PC-9 (cell line): ENCODE measurements around the gene RAB18. TPM values are rescaled to one million over a fixed set of nuclear protein-coding genes. Genes with fewer than 3 reads are reported as not detected.

ENCODE experiments used
- BruUV-seq: library from RNA; stranded (reverse); fragments of 400-500 nt; replicated peaks from 2 replicates; lab custom pipeline; 2021; lab: Mats Ljungman, UMichigan
- CTCF ChIA-PET: fragments of 300-600 bp; sonication (Branson Sonifier 250); formaldehyde crosslinking; loops from one replicate; lab custom pipeline; 2022; ENCODE audit warnings: antibody characterized with exemption; lab: Charles Lee
- POLR2A ChIA-PET: fragments of 300-600 bp; sonication (Branson Sonifier 250); formaldehyde crosslinking; loops from one replicate; lab custom pipeline; 2022; ENCODE audit warnings: antibody characterized with exemption; ENCODE audit not compliant: unreplicated experiment; lab: Charles Lee
- DNase-seq, 2 experiments: peaks; one replicate each; pipeline versions ENCODE4 v3.0.0 to v3.0.0-alpha.2; 2015 to 2022; ENCODE audit warnings: mixed read lengths in 1 of 2
- H2AFZ ChIP-seq: fragments of 200-600 bp; sonication (generic); 2 replicates; pipeline ENCODE4 v1.8.1; 2017; ENCODE audit warnings: antibody characterized with exemption
- H3F3A ChIP-seq: fragments of 200-600 bp; sonication (generic); 2 replicates; pipeline ENCODE4 v1.8.1; 2017; ENCODE audit warnings: antibody characterized with exemption, mild to moderate bottlenecking, low read depth; ENCODE audit not compliant: insufficient read depth
- H3K27ac ChIP-seq: fragments of 200-600 bp; sonication (generic); 2 replicates; pipeline ENCODE4 v1.6.1; 2016; ENCODE audit warnings: mixed run types
- H3K27me3 ChIP-seq: fragments of 200-600 bp; sonication (generic); 2 replicates; pipeline ENCODE4 v1.6.1; 2016; ENCODE audit warnings: low read depth, mixed run types; ENCODE audit not compliant: insufficient read depth
- H3K36me3 ChIP-seq: fragments of 200-600 bp; sonication (generic); 2 replicates; pipeline ENCODE4 v1.6.1; 2016; ENCODE audit warnings: low read depth, mixed run types
- H3K4me1 ChIP-seq: fragments of 200-600 bp; sonication (generic); replicated peaks from 2 replicates; pipeline ENCODE4 v1.6.1; 2016; ENCODE audit warnings: mixed run types; ENCODE audit not compliant: insufficient read depth
- H3K4me2 ChIP-seq: fragments of 200-600 bp; sonication (generic); 2 replicates; pipeline ENCODE4 v1.6.1; 2017; ENCODE audit warnings: mixed run types
- H3K4me3 ChIP-seq: fragments of 200-600 bp; sonication (generic); 2 replicates; pipeline ENCODE4 v1.6.1; 2016; ENCODE audit warnings: mixed run types
- H3K79me2 ChIP-seq: fragments of 200-600 bp; sonication (generic); 2 replicates; pipeline ENCODE4 v1.6.1; 2017; ENCODE audit warnings: low read depth, mixed run types
- H3K9me2 ChIP-seq: fragments of 200-600 bp; sonication (generic); 2 replicates; pipeline ENCODE4 v1.8.1; 2017; ENCODE audit warnings: mild to moderate bottlenecking; ENCODE audit not compliant: insufficient read depth
- H3K9me3 ChIP-seq: fragments of 200-600 bp; sonication (generic); 2 replicates; pipeline ENCODE4 v1.8.1; 2016; ENCODE audit warnings: low read depth; ENCODE audit not compliant: insufficient read depth
- H4K20me1 ChIP-seq: fragments of 200-600 bp; sonication (generic); 2 replicates; pipeline ENCODE4 v1.8.1; 2017; ENCODE audit not compliant: insufficient read depth
- EZH2 ChIP-seq: fragments of 200-600 bp; sonication (generic); IDR thresholded peaks from 2 replicates; pipeline ENCODE4 v1.8.0; 2017; ENCODE audit warnings: antibody characterized with exemption, low read depth
- intact Hi-C: fragments of 100-400 bp; cut with micrococcal nuclease; formaldehyde crosslinking; loops from one replicate; pipeline ENCODE4 v1.10.0; 2022; ENCODE audit not compliant: unreplicated experiment
- total RNA-seq: library from RNA; stranded (reverse); gene quantifications from 2 replicates; pipeline ENCODE4 v1.2.3, GENCODE V29; 2021
- TF ChIP-seq, protein P1 (sequence below): fragments of 200-600 bp; sonication (generic); conservative IDR thresholded peaks from 2 replicates; pipeline ENCODE4 v1.6.1; 2017; ENCODE audit warnings: mixed run types, antibody characterized with exemption, mild to moderate bottlenecking, moderate library complexity

Gene RAB18
- total RNA-seq, 1 experiment from 2014 or later = 63.1 TPM

DNA sequence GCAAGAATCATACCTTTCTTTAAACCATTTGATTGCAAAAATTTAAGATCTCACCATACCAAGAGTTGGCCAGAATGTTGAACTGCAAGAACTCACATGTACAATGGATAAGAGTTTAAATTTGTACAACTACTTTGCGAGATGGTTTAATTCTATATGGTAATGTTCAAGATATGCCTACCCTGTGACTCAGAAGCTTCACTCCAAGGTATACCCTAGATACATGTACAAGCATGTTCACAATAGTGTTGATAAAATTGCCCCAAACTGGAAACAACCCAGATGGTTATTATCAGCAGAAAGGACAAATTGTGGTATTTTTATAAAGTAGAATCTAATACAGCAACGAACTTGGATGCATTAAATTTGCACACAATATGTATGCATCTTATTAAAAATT lies 25.1 kb upstream of the RAB18 start:
- Histone ChIP-seq H3K79me2 (no peaks in the 10 kb centered on the region), H3K4me3 (no peak overlapping the region), H2AFZ (no peak overlapping the region), H3K36me3 (no peaks in the 10 kb centered on the region), H3K4me2 (no peak overlapping the region), H3K9me3 (no peaks in the 10 kb centered on the region), H3F3A (no peaks in the 10 kb centered on the region), H3K9me2 (no peaks in the 10 kb centered on the region), H3K27ac (no peak overlapping the region), H3K4me1 (0 out of 2 replicates have a peak, but pooled peaks cover 11% of the 10 kb centered on the region), H3K27me3 (peaks cover 16% of the 10 kb centered on the region), H4K20me1 (no peaks in the 10 kb centered on the region)
- DNase-seq = no peak
- no TSS peak for BruUV-seq
- POLR2A ChIA-PET = no interaction called here
- TF ChIP-seq EZH2 = no peak
- TF ChIP-seq, protein P1, sequence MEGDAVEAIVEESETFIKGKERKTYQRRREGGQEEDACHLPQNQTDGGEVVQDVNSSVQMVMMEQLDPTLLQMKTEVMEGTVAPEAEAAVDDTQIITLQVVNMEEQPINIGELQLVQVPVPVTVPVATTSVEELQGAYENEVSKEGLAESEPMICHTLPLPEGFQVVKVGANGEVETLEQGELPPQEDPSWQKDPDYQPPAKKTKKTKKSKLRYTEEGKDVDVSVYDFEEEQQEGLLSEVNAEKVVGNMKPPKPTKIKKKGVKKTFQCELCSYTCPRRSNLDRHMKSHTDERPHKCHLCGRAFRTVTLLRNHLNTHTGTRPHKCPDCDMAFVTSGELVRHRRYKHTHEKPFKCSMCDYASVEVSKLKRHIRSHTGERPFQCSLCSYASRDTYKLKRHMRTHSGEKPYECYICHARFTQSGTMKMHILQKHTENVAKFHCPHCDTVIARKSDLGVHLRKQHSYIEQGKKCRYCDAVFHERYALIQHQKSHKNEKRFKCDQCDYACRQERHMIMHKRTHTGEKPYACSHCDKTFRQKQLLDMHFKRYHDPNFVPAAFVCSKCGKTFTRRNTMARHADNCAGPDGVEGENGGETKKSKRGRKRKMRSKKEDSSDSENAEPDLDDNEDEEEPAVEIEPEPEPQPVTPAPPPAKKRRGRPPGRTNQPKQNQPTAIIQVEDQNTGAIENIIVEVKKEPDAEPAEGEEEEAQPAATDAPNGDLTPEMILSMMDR = no peak
- CTCF ChIA-PET = no interaction called here
- intact Hi-C loops = no loop called here

DNA sequence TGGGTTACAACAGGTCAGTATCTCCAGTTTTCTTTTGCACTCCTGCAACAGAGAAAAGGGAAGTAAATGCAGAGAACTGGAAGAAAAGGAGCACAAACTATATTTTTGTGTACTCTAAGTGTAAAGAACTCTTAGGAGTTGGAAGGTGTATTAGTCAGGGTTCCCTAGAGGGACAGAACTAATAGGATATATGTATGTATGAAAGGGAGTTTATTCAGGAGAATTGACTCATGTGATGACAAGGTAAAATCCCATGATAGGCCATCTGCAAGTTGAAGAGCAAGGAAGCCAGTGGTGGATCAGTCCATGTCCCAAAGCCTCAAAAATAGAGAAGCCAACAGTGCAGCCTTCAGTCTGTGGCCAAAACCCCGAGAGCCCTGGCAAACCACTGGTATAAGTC lies 22.6 kb upstream of the RAB18 start:
- H3K4me2 ChIP-seq = no peak overlapping the region
- H3K4me3 ChIP-seq = no peak overlapping the region
- H3K27ac ChIP-seq = no peak overlapping the region
- DNase-seq = no peak
- no peaks in the 10 kb centered on the region for H4K20me1 ChIP-seq
- POLR2A ChIA-PET = no interaction called here
- H3K27me3 ChIP-seq = no peaks in the 10 kb centered on the region
- H3K36me3 ChIP-seq = no peaks in the 10 kb centered on the region
- H3K9me3 ChIP-seq = no peaks in the 10 kb centered on the region
- BruUV-seq = no TSS peak
- H2AFZ ChIP-seq = no peak overlapping the region
- no peaks in the 10 kb centered on the region for H3K79me2 ChIP-seq
- CTCF ChIA-PET = no interaction called here
- no peak for TF ChIP-seq EZH2
- TF ChIP-seq, protein P1 = no peak
- H3F3A ChIP-seq = no peaks in the 10 kb centered on the region
- H3K9me2 ChIP-seq = no peaks in the 10 kb centered on the region
- H3K4me1 ChIP-seq = 0 out of 2 replicates have a peak, but pooled peaks cover 11% of the 10 kb centered on the region
- intact Hi-C loops = no loop called here

DNA sequence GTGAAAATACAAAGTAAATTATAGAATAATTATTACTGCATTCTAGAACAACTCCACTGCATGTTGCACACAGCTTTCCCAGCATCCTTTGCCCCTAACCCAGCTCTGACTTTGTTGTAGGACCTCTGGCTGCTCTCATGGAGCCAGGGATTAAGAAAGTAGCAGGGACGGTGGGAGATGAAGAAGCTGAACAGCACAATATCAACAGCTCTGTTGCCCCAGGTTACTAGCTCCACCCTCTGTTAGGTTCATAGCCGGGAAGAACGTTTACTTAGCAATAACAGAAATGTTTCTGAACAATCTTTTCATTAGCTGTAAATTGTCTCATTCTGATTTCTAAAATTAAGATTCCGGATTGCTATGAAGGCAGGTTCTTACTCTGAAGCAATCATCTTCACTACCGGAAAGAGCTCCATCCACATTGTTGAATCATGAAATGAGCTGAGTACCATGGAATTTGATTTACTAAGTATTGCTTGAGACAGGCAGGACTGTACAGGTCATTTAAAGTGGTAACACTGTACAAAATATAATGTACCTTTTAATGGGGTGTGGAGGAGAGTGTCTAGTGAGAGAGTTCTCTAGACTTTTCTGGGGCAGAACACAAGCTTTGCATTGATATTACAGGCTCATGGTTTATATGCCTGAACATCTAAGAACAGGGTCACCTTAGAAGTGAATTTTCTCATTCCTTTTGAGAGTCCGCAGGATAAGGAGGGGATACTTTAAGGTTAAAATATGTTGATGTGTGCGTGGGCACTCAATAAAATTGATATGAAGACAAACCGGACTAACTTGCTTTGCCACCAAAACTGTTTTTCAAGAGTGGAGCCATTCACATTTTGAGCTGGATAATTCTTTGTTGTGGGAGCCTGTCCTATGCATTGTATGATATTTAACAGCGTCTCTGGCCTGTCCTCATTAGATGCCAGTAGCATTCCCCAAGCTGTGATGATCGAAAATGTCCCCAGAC lies 20.8 kb upstream of the RAB18 start:
- no peak overlapping the region for H2AFZ ChIP-seq
- H3K4me2 ChIP-seq = peak overlapping the region; percentile 56
- H3K27ac ChIP-seq = no peak overlapping the region
- H3K9me2 ChIP-seq = no peaks in the 10 kb centered on the region
- intact Hi-C loops = no loop called here
- ChIA-PET POLR2A (interaction anchor here (0.6 kb wide), 1 partner anchor 47 kb away, joined by 4 read pairs; no protein-coding TSS in a partner anchor), CTCF (no interaction called here)
- H3K79me2 ChIP-seq = no peaks in the 10 kb centered on the region
- no peak overlapping the region for H3K4me3 ChIP-seq
- no TSS peak for BruUV-seq
- DNase-seq = peak in 1 of 2 experiments; percentile 37
- no peaks in the 10 kb centered on the region for H4K20me1 ChIP-seq
- H3F3A ChIP-seq = no peaks in the 10 kb centered on the region
- H3K4me1 ChIP-seq = 0 out of 2 replicates have a peak, but pooled peaks cover 11% of the 10 kb centered on the region
- H3K36me3 ChIP-seq = no peaks in the 10 kb centered on the region
- H3K27me3 ChIP-seq = peaks cover 3% of the 10 kb centered on the region; the same call in 1 of the 2 replicates
- no peaks in the 10 kb centered on the region for H3K9me3 ChIP-seq
- TF ChIP-seq, protein P1 = no peak
- no peak for TF ChIP-seq EZH2
